KMS-11 (cell line): ENCODE measurements around the gene SGMS2.

Experiments used
- H2AFZ ChIP-seq: fragments of 200-600 bp; sonication (generic); 2 replicates; pipeline ENCODE4 v1.6.1; 2016; ENCODE audit warnings: antibody characterized with exemption, mixed run types, low read depth
- H3K27ac ChIP-seq: fragments of 200-600 bp; sonication (generic); 2 replicates; pipeline ENCODE4 v1.6.1; 2016; ENCODE audit warnings: mild to moderate bottlenecking, mixed run types
- H3K27me3 ChIP-seq: fragments of 200-600 bp; sonication (generic); 2 replicates; pipeline ENCODE4 v1.6.1; 2017; ENCODE audit warnings: mild to moderate bottlenecking, low read depth, mixed run types, moderate library complexity; ENCODE audit not compliant: insufficient read depth
- H3K36me3 ChIP-seq: fragments of 200-600 bp; sonication (generic); 2 replicates; pipeline ENCODE4 v1.6.1; 2017; ENCODE audit warnings: mild to moderate bottlenecking, mixed run types; ENCODE audit not compliant: insufficient read depth
- H3K4me1 ChIP-seq: fragments of 200-600 bp; sonication (generic); 2 replicates; pipeline ENCODE4 v1.6.1; 2016; ENCODE audit warnings: mild to moderate bottlenecking, low read depth, mixed run types; ENCODE audit not compliant: poor library complexity, severe bottlenecking
- H3K4me2 ChIP-seq: fragments of 200-600 bp; sonication (generic); 2 replicates; pipeline ENCODE4 v1.7.0; 2016; ENCODE audit warnings: mild to moderate bottlenecking, mixed run types
- H3K4me3 ChIP-seq: fragments of 200-600 bp; sonication (generic); IDR thresholded peaks from 2 replicates; pipeline ENCODE4 v1.6.1; 2017; ENCODE audit warnings: low read depth, low read length, mixed read lengths; ENCODE audit not compliant: insufficient read depth
- H3K79me2 ChIP-seq: fragments of 200-600 bp; sonication (generic); 2 replicates; pipeline ENCODE4 v1.6.1; 2016; ENCODE audit warnings: low read depth, mixed run types; ENCODE audit not compliant: insufficient read depth
- H3K9ac ChIP-seq: fragments of 200-600 bp; sonication (generic); 2 replicates; pipeline ENCODE4 v1.6.1; 2016; ENCODE audit warnings: mild to moderate bottlenecking, mixed run types
- H4K20me1 ChIP-seq: fragments of 200-600 bp; sonication (generic); 2 replicates; pipeline ENCODE4 v1.6.1; 2016; ENCODE audit warnings: mild to moderate bottlenecking, mixed run types; ENCODE audit not compliant: insufficient read depth
- CTCF ChIP-seq: fragments of 200-600 bp; sonication (generic); conservative IDR thresholded peaks from 2 replicates; pipeline ENCODE4 v1.6.1; 2017; ENCODE audit warnings: low read depth, mild to moderate bottlenecking, antibody characterized with exemption, low read length, moderate library complexity, mixed read lengths

Gene SGMS2

GRCh38 chr4:107845681-107846080 lies 20.9 kb downstream of the SGMS2 start:
- H4K20me1 ChIP-seq: no peaks in the 10 kb centered on the region
- H3K36me3 ChIP-seq: no peaks in the 10 kb centered on the region
- H3K27me3 ChIP-seq: no peaks in the 10 kb centered on the region
- no peak overlapping the region for H3K27ac ChIP-seq
- H3K4me1 ChIP-seq: peaks cover 4% of the 10 kb centered on the region
- H2AFZ ChIP-seq: no peak overlapping the region
- H3K4me2 ChIP-seq: no peak overlapping the region
- no peak for TF ChIP-seq CTCF
- no peak overlapping the region for H3K9ac ChIP-seq
- H3K4me3 ChIP-seq: no peak overlapping the region
- no peaks in the 10 kb centered on the region for H3K79me2 ChIP-seq

DNA sequence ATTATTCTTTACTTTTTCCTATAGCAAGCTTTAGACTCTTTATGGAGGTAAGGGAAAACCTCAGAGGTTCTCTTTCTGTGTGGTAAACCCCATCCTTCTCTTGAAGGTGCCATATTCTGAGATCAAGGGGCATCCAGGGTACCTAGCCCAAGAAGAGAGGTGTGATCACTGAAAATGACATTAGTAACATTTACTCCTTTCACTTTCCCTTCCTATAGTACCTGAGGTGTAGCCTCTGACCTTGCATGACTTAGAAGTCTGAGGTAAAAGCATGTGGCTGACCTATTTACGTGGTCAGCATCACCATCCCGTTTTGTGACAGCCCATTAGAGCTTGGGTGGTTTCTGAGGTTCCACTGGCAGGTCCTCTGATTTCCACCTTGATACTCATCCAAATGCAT lies 25.7 kb downstream of the SGMS2 start:
- Histone ChIP-seq H3K79me2 (no peaks in the 10 kb centered on the region), H3K9ac (no peak overlapping the region), H3K4me3 (no peak overlapping the region), H3K36me3 (no peaks in the 10 kb centered on the region), H4K20me1 (no peaks in the 10 kb centered on the region), H3K27me3 (no peaks in the 10 kb centered on the region), H2AFZ (no peak overlapping the region), H3K4me1 (peaks cover 7% of the 10 kb centered on the region), H3K4me2 (0 out of 2 replicates have a peak overlapping the region, but pooled peaks have one; percentile 4), H3K27ac (no peak overlapping the region)
- TF ChIP-seq CTCF: no peak

DNA sequence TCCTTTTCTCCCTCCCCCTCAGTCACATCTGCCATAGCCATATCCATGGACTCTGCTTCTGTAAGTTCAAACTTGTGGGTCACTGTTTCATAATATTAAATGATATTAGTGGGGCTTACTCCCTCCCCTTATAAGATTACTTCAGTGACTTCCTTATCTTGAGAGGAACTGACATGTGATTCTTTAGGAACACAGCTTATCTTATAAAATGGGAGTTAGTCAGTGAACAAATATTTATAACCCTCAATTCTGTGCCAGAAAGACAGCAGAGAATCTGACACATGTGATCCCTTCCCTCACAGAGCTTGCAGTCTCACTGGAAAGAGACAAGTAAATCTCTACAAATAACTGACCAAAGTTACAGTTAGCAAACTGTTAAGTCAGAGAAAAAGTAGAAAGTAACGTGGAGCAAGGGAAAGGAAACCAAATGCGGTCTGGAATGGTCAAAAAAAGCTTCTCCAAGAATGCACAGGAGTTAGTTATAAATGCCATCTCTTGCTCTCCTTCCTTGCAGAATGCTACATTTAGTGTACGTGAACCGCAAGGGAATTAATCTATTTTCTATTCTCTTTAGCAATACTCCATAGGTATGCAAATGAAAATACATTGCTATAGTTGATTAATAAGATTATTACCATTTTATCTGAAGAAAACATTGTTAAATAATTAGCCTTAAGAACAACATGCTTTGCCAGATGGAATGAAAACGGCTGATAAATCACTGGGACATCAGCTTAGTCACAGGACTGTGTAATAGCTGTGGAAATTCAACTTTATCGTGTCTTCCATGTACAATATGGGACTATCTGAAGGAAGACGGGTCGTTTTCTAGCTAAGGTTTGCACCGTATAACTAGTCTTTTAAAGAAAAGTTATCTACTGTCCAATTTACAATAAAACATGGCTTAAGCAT lies 29.0 kb downstream of the SGMS2 start:
- Histone ChIP-seq H3K9ac (no peak overlapping the region), H2AFZ (no peak overlapping the region), H3K79me2 (no peaks in the 10 kb centered on the region), H3K4me1 (peaks cover 13% of the 10 kb centered on the region), H3K27ac (no peak overlapping the region), H4K20me1 (no peaks in the 10 kb centered on the region), H3K4me2 (no peak overlapping the region), H3K4me3 (no peak overlapping the region), H3K36me3 (no peaks in the 10 kb centered on the region), H3K27me3 (no peaks in the 10 kb centered on the region)
- no peak for TF ChIP-seq CTCF

- no peak overlapping the region for H2AFZ ChIP-seq
- H3K4me2 ChIP-seq: no peak overlapping the region
- H3K9ac ChIP-seq: no peak overlapping the region
- no peak for TF ChIP-seq CTCF
- H4K20me1 ChIP-seq: no peaks in the 10 kb centered on the region
- H3K4me1 ChIP-seq: peaks cover 13% of the 10 kb centered on the region
- H3K4me3 ChIP-seq: no peak overlapping the region
- H3K79me2 ChIP-seq: no peaks in the 10 kb centered on the region
- H3K27me3 ChIP-seq: no peaks in the 10 kb centered on the region
- no peak overlapping the region for H3K27ac ChIP-seq
- H3K36me3 ChIP-seq: no peaks in the 10 kb centered on the region
These were observed 29.8 kb downstream of the SGMS2 start for GRCh38 chr4:107854356-107855022.
